ENCODE results near the gene PHACTR4.
"Not testable (repeated sequence)": the region's sequence is repeated elsewhere in the genome, so short reads cannot be mapped to it uniquely, and the experiment has no call there.

The PHACTR4 gene

GRCh38 chr1:28428012-28428411 is 58.5 kb downstream of the PHACTR4 start:
- Mint-ChIP-seq H3K4me3 (no peak overlapping the region), H3K9me3 (no peaks in the 10 kb centered on the region), H3K27me3 (ENCODE audit: low read depth) (no peaks in the 10 kb centered on the region), H3K27ac (no peak overlapping the region), H3K4me1 (ENCODE audit: low read depth) (peaks cover 5% of the 10 kb centered on the region), H3K36me3 (ENCODE audit: low read depth) (peaks cover 4% of the 10 kb centered on the region)
- no peak for DNase-seq (ENCODE audit: low spot score)

GRCh38 chr1:28428990-28429520 is 59.5 kb downstream of the PHACTR4 start:
- H3K9me3 Mint-ChIP-seq, result no peaks in the 10 kb centered on the region
- DNase-seq (ENCODE audit: low spot score), result no peak
- no peak overlapping the region for H3K4me3 Mint-ChIP-seq
- no peak overlapping the region for H3K27ac Mint-ChIP-seq
- peaks cover 5% of the 10 kb centered on the region for H3K4me1 Mint-ChIP-seq (ENCODE audit: low read depth)
- H3K27me3 Mint-ChIP-seq (ENCODE audit: low read depth), result no peaks in the 10 kb centered on the region
- peaks cover 4% of the 10 kb centered on the region for H3K36me3 Mint-ChIP-seq (ENCODE audit: low read depth)

- no peaks in the 10 kb centered on the region for H3K9me3 Mint-ChIP-seq
- peaks cover 4% of the 10 kb centered on the region for H3K36me3 Mint-ChIP-seq (ENCODE audit: low read depth)
- no peaks in the 10 kb centered on the region for H3K27me3 Mint-ChIP-seq (ENCODE audit: low read depth)
- peaks cover 23% of the 10 kb centered on the region for H3K4me1 Mint-ChIP-seq (ENCODE audit: low read depth)
- H3K27ac Mint-ChIP-seq, result no peak overlapping the region
- no peak overlapping the region for H3K4me3 Mint-ChIP-seq
- no peak for DNase-seq (ENCODE audit: low spot score)
Observed at GRCh38 chr1:28436211-28436769, 66.8 kb downstream of the PHACTR4 start.

GRCh38 chr1:28437264-28437923 is 67.9 kb downstream of the PHACTR4 start:
- Mint-ChIP-seq H3K36me3 (ENCODE audit: low read depth) (peaks cover 4% of the 10 kb centered on the region), H3K9me3 (no peaks in the 10 kb centered on the region), H3K27me3 (ENCODE audit: low read depth) (no peaks in the 10 kb centered on the region), H3K4me1 (ENCODE audit: low read depth) (peaks cover 23% of the 10 kb centered on the region), H3K4me3 (peak overlapping the region; percentile 76), H3K27ac (peak overlapping the region; percentile 78)
- DNase-seq (ENCODE audit: low spot score), result no peak

- DNase-seq (ENCODE audit: low spot score), result peak; percentile 12
- peaks cover 23% of the 10 kb centered on the region for H3K4me1 Mint-ChIP-seq (ENCODE audit: low read depth)
- peak overlapping the region; percentile 76 for H3K4me3 Mint-ChIP-seq
- H3K27ac Mint-ChIP-seq, result peak overlapping the region; percentile 78
- H3K36me3 Mint-ChIP-seq (ENCODE audit: low read depth), result peaks cover 4% of the 10 kb centered on the region
- H3K27me3 Mint-ChIP-seq (ENCODE audit: low read depth), result no peaks in the 10 kb centered on the region
- H3K9me3 Mint-ChIP-seq, result no peaks in the 10 kb centered on the region
Observed at GRCh38 chr1:28437924-28438699, 68.6 kb downstream of the PHACTR4 start.

- Mint-ChIP-seq H3K27me3 (ENCODE audit: low read depth) (no peaks in the 10 kb centered on the region), H3K27ac (no peak overlapping the region), H3K4me3 (no peak overlapping the region), H3K4me1 (ENCODE audit: low read depth) (peaks cover 23% of the 10 kb centered on the region), H3K36me3 (ENCODE audit: low read depth) (peaks cover 9% of the 10 kb centered on the region), H3K9me3 (no peaks in the 10 kb centered on the region)
- DNase-seq (ENCODE audit: low spot score), result no peak
Observed at GRCh38 chr1:28439320-28439719, 69.8 kb downstream of the PHACTR4 start.

- H3K4me3 Mint-ChIP-seq, result no peak overlapping the region
- peaks cover 9% of the 10 kb centered on the region for H3K36me3 Mint-ChIP-seq (ENCODE audit: low read depth)
- peaks cover 22% of the 10 kb centered on the region for H3K4me1 Mint-ChIP-seq (ENCODE audit: low read depth)
- H3K27me3 Mint-ChIP-seq (ENCODE audit: low read depth), result no peaks in the 10 kb centered on the region
- no peak for DNase-seq (ENCODE audit: low spot score)
- H3K9me3 Mint-ChIP-seq, result no peaks in the 10 kb centered on the region
- H3K27ac Mint-ChIP-seq, result no peak overlapping the region
Observed at GRCh38 chr1:28441674-28442073, 72.1 kb downstream of the PHACTR4 start.

- Mint-ChIP-seq H3K27ac (no peak overlapping the region), H3K9me3 (no peaks in the 10 kb centered on the region), H3K4me3 (no peak overlapping the region), H3K4me1 (ENCODE audit: low read depth) (peaks cover 21% of the 10 kb centered on the region), H3K27me3 (ENCODE audit: low read depth) (no peaks in the 10 kb centered on the region), H3K36me3 (ENCODE audit: low read depth) (peaks cover 9% of the 10 kb centered on the region)
- DNase-seq (ENCODE audit: low spot score), result no peak
Observed at GRCh38 chr1:28443550-28443949, 74.0 kb downstream of the PHACTR4 start.

- Mint-ChIP-seq H3K4me1 (ENCODE audit: low read depth) (peaks cover 32% of the 10 kb centered on the region), H3K27me3 (ENCODE audit: low read depth) (no peaks in the 10 kb centered on the region), H3K27ac (peak overlapping the region; percentile 52), H3K36me3 (ENCODE audit: low read depth) (peaks cover 7% of the 10 kb centered on the region), H3K9me3 (no peaks in the 10 kb centered on the region), H3K4me3 (no peak overlapping the region)
- DNase-seq (ENCODE audit: low spot score), result no peak
Observed at GRCh38 chr1:28447679-28448078, 78.1 kb downstream of the PHACTR4 start.

- Mint-ChIP-seq H3K27ac (peak overlapping the region; percentile 81), H3K4me1 (ENCODE audit: low read depth) (peaks cover 32% of the 10 kb centered on the region)
- H3K4me3 Mint-ChIP-seq; DNase-seq (ENCODE audit: low spot score); H3K27me3 Mint-ChIP-seq (ENCODE audit: low read depth); H3K36me3 Mint-ChIP-seq (ENCODE audit: low read depth); H3K9me3 Mint-ChIP-seq: not testable (repeated sequence)
Observed at GRCh38 chr1:28448094-28448611, 78.6 kb downstream of the PHACTR4 start.

GRCh38 chr1:28449904-28450303 is 80.4 kb downstream of the PHACTR4 start:
- DNase-seq (ENCODE audit: low spot score), result peak; percentile 77
- peak overlapping the region; percentile 63 for H3K4me3 Mint-ChIP-seq
- H3K36me3 Mint-ChIP-seq (ENCODE audit: low read depth), result peaks cover 1% of the 10 kb centered on the region
- H3K4me1 Mint-ChIP-seq (ENCODE audit: low read depth), result peaks cover 34% of the 10 kb centered on the region
- H3K27ac Mint-ChIP-seq, result peak overlapping the region; percentile 86
- H3K27me3 Mint-ChIP-seq (ENCODE audit: low read depth), result no peaks in the 10 kb centered on the region
- H3K9me3 Mint-ChIP-seq, result no peaks in the 10 kb centered on the region

- Mint-ChIP-seq H3K9me3 (no peaks in the 10 kb centered on the region), H3K4me3 (peak overlapping the region; percentile 56), H3K4me1 (ENCODE audit: low read depth) (peaks cover 37% of the 10 kb centered on the region), H3K27ac (peak overlapping the region; percentile 86), H3K36me3 (ENCODE audit: low read depth) (peaks cover 2% of the 10 kb centered on the region), H3K27me3 (ENCODE audit: low read depth) (no peaks in the 10 kb centered on the region)
- no peak for DNase-seq (ENCODE audit: low spot score)
Observed at GRCh38 chr1:28450561-28450960, 81.0 kb downstream of the PHACTR4 start.

GRCh38 chr1:28451011-28451410 is 81.5 kb downstream of the PHACTR4 start:
- Mint-ChIP-seq H3K4me1 (ENCODE audit: low read depth) (peaks cover 42% of the 10 kb centered on the region), H3K27ac (peak overlapping the region; percentile 87), H3K4me3 (peak overlapping the region; percentile 45), H3K36me3 (ENCODE audit: low read depth) (peaks cover 4% of the 10 kb centered on the region), H3K9me3 (no peaks in the 10 kb centered on the region), H3K27me3 (ENCODE audit: low read depth) (no peaks in the 10 kb centered on the region)
- no peak for DNase-seq (ENCODE audit: low spot score)

GRCh38 chr1:28456078-28456477 is 86.5 kb downstream of the PHACTR4 start:
- no peaks in the 10 kb centered on the region for H3K27me3 Mint-ChIP-seq (ENCODE audit: low read depth)
- peak overlapping the region; percentile 65 for H3K4me3 Mint-ChIP-seq

More at GRCh38 chr1:28456078-28456477, 86.5 kb downstream of the PHACTR4 start:
- peak overlapping the region; percentile 77 for H3K27ac Mint-ChIP-seq
- H3K4me1 Mint-ChIP-seq (ENCODE audit: low read depth), result peaks cover 32% of the 10 kb centered on the region
- no peaks in the 10 kb centered on the region for H3K9me3 Mint-ChIP-seq
- DNase-seq (ENCODE audit: low spot score), result peak; percentile 42
- H3K36me3 Mint-ChIP-seq (ENCODE audit: low read depth), result peaks cover 24% of the 10 kb centered on the region
